ENCODE measurements around the gene ZSWIM4.

DNA sequence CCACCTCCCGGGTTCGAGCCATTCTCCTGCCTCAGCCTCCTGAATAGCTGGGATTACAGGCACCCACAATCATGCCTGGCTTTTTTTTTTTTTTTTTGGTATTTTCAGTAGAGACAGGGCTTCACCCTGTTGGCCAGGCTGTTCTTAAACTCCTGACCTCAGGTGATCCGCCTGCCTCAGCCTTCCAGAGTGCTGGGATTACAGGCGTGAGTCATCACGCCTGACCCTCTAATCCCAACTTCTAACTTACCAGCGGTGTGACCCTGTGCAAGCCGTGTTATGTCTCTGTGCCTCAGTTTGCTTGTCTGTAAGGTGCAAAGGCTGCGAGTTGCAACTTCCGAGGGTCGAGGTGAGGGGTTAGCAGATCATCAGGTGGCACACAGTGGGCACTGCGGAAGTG lies 17.3 kb downstream of the ZSWIM4 start:
- no peak for TF ChIP-seq POLR2AphosphoS5 (IDR thresholded peaks at IDR 0.05; ENCODE audit: low read depth, low read length)
- TF ChIP-seq, protein P1, sequence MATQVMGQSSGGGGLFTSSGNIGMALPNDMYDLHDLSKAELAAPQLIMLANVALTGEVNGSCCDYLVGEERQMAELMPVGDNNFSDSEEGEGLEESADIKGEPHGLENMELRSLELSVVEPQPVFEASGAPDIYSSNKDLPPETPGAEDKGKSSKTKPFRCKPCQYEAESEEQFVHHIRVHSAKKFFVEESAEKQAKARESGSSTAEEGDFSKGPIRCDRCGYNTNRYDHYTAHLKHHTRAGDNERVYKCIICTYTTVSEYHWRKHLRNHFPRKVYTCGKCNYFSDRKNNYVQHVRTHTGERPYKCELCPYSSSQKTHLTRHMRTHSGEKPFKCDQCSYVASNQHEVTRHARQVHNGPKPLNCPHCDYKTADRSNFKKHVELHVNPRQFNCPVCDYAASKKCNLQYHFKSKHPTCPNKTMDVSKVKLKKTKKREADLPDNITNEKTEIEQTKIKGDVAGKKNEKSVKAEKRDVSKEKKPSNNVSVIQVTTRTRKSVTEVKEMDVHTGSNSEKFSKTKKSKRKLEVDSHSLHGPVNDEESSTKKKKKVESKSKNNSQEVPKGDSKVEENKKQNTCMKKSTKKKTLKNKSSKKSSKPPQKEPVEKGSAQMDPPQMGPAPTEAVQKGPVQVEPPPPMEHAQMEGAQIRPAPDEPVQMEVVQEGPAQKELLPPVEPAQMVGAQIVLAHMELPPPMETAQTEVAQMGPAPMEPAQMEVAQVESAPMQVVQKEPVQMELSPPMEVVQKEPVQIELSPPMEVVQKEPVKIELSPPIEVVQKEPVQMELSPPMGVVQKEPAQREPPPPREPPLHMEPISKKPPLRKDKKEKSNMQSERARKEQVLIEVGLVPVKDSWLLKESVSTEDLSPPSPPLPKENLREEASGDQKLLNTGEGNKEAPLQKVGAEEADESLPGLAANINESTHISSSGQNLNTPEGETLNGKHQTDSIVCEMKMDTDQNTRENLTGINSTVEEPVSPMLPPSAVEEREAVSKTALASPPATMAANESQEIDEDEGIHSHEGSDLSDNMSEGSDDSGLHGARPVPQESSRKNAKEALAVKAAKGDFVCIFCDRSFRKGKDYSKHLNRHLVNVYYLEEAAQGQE (IDR thresholded peaks at IDR 0.05; ENCODE audit: insufficient read depth in 1 of 2, low read depth in 2 of 2, low read length in 2 of 2) = no peak
- no peak for TF ChIP-seq SIN3A (IDR thresholded peaks at IDR 0.05; ENCODE audit: borderline replicate concordance, insufficient read depth, low read length)
- no peak for TF ChIP-seq TAF1 (IDR thresholded peaks at IDR 0.05; ENCODE audit: borderline replicate concordance, insufficient read depth, low read length)
- no peak for TF ChIP-seq FOXP2 (optimal IDR thresholded peaks at IDR 0.05; ENCODE audit: borderline replicate concordance, extremely low read depth, extremely low read length, insufficient read depth)
